Ectodermal cell (in vitro differentiated cells): ENCODE data around the gene NOTCH2.

Experiments
- H3K27ac ChIP-seq: 2 replicates; pipeline ENCODE4 v1.7.0; 2013; ENCODE audit warnings: mild to moderate bottlenecking, low read depth, low read length; ENCODE audit not compliant: insufficient read depth, poor library complexity, severe bottlenecking
- H3K27me3 ChIP-seq: 2 replicates; pipeline ENCODE4 v1.7.0; 2013; ENCODE audit warnings: mild to moderate bottlenecking, low read length; ENCODE audit not compliant: insufficient read depth, control insufficient read depth, poor library complexity, severe bottlenecking
- H3K36me3 ChIP-seq: one replicate; pipeline ENCODE4 v1.7.0; 2013; ENCODE audit warnings: low read length; ENCODE audit not compliant: control insufficient read depth, insufficient read depth
- H3K4me1 ChIP-seq: one replicate; pipeline ENCODE4 v1.7.0; 2013; ENCODE audit warnings: low read length; ENCODE audit not compliant: control insufficient read depth, insufficient read depth
- H3K4me3 ChIP-seq: 2 replicates; pipeline ENCODE4 v1.7.0; 2013; ENCODE audit warnings: low read depth, low read length, control low read depth; ENCODE audit not compliant: insufficient read depth
- H3K9me3 ChIP-seq: 2 replicates; pipeline ENCODE4 v1.7.0; 2013; ENCODE audit warnings: mild to moderate bottlenecking, low read length, moderate library complexity; ENCODE audit not compliant: control insufficient read depth
- WGBS, 2 experiments: methylation state at CpG; one replicate each; pipeline ENCODE4 v1.1.7; 2013; ENCODE audit warnings: missing lambda C conversion rate in 2 of 2; 5-methylcytosine and 5-hydroxymethylcytosine counted together

Gene NOTCH2

DNA sequence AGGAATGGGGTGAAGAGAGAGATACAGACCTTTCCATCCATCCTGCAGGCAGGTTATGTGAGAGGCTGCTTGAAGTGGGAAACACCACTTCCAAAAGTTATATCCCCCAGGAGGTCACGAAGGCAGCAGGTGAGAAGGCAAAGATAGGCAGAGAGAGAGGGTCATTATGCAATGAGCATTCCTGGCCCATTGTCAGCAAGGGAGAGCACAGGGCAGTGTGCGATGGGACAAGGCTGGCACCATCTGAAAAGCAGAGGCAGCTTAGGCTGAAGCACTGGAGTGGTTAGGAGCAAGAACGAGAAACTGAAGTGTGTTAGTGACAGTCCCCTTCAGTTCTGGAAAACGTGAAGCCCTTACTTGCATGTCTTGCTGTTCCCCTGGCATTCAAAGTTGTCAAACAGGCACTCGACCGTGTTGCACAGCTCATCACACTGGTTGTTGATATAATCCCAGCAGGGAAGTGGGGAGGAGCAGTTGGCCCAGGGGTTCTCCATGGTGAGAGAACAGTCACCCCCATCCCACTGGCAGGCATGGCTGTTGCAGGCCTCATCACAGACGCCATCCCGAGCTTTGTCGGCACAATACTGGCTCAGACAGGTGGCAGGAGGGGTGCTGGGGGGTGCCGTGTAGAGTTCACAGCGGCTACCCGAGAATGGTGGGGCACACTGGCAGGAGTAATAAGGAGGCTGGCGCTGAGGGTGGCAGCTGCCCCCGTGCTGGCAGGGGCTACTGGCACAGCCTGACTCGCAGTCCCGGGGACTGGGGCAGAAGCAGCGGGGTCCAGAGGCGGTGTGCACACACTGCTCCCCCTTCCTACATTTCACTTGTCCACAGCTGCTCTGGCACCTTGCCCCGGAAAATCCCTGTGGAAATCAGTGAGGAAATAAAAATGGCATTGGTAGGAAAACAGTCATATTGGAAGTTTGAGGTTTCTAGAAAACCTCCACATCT is 144.2 kb downstream of the NOTCH2 start:
- Histone ChIP-seq H3K4me1 (no peaks in the 10 kb centered on the region), H3K9me3 (no peaks in the 10 kb centered on the region), H3K27me3 (no peaks in the 10 kb centered on the region), H3K36me3 (peaks cover 66% of the 10 kb centered on the region), H3K27ac (no peak overlapping the region), H3K4me3 (no peak overlapping the region)
- 95 to 96% methylated on average over 18 to 19 of the region's 19 CpGs for WGBS, 2 experiments

DNA sequence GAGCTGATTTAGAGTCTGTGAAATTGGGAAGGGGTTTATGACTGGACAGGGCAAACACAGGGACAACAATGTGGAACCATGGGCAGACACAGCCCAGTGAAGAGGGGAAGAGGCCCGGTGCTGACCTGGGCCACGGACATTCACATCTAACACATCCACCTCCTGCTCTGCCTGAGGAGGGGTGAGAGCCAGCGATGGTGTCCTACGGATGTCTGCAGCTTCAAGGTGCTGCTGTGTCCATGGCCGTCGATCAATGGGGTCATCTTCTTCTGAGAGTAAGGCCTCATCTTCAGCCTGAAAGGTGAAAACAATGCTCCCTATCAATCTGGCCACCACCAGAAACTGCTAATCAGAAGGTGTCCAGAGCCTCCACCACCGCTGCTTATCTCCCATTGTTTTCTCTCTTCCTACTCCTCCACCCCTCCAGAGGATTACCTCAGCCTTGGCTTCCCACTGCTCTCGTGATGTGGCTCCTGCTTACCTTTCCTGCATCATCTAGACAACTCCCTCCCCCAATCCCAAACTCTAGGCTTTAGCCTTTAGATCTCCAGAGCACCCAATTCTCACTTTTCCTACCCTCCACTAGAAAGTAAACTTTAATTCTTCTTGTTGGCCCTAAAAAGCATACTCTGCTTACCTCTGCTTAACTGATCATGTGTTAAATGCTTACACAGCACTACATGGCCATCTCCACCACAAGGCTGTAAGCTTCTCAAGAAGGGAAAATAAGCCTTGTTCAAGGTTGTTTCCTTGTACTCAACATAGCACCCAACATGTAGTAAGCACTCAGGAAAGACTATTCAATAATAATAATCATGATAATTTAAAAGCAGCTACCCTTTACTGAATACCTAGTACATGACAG is 149.1 kb downstream of the NOTCH2 start:
- H3K9me3 ChIP-seq, result no peaks in the 10 kb centered on the region
- H3K4me3 ChIP-seq, result no peak overlapping the region
- H3K4me1 ChIP-seq, result no peaks in the 10 kb centered on the region
- H3K36me3 ChIP-seq, result peaks cover 90% of the 10 kb centered on the region
- 91 to 94% methylated on average over 8 of the region's 8 CpGs for WGBS, 2 experiments
- no peak overlapping the region for H3K27ac ChIP-seq
- no peaks in the 10 kb centered on the region for H3K27me3 ChIP-seq

DNA sequence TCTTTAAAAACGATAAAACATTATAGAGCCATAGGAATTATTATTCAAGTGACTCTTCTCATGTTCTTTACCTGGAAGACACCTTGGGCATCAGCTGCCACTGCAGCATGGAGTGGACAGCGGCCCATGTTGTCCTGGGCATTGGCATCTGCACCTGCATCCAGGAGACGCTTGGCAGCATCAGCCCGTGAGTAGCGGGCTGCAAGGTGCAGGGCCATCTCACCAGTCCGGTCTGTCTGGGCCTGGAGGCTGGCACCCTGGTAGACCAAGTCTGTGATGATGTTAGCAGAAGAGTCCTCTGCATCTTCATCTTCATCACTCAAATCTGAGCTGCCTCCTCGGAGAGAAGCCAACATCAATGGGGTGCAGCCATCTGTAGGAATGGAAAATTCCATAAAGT is 150.2 kb downstream of the NOTCH2 start:
- 94 to 95% methylated on average over 7 of the region's 7 CpGs for WGBS, 2 experiments
- H3K27me3 ChIP-seq, result no peaks in the 10 kb centered on the region
- peaks cover 83% of the 10 kb centered on the region for H3K36me3 ChIP-seq
- no peaks in the 10 kb centered on the region for H3K4me1 ChIP-seq
- H3K27ac ChIP-seq, result no peak overlapping the region
- H3K9me3 ChIP-seq, result no peaks in the 10 kb centered on the region
- H3K4me3 ChIP-seq, result no peak overlapping the region

DNA sequence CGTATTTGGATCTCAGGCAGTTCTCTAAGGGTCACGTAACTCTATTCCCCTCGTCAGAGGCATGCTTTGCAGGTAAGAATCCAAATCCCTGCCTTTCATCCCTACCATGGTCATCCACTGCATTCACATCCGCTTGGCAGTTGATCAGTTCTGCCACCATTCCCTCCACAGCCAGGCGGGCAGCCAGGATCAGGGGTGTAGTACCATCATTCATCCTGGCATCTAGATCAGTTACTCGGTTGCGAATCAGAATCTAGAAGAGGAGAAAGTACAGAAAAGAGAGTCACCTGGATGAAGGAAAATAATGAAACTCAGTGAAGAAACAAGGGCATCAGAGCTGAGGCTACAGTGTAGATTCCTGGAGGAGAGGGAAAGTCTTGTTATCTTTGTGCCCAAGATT is 151.2 kb downstream of the NOTCH2 start:
- H3K27me3 ChIP-seq, result no peaks in the 10 kb centered on the region
- no peak overlapping the region for H3K27ac ChIP-seq
- H3K4me3 ChIP-seq, result no peak overlapping the region
- no peaks in the 10 kb centered on the region for H3K9me3 ChIP-seq
- H3K4me1 ChIP-seq, result no peaks in the 10 kb centered on the region
- WGBS, 2 experiments, result 92 to 95% methylated on average over 7 of the region's 7 CpGs
- H3K36me3 ChIP-seq, result peaks cover 78% of the 10 kb centered on the region

DNA sequence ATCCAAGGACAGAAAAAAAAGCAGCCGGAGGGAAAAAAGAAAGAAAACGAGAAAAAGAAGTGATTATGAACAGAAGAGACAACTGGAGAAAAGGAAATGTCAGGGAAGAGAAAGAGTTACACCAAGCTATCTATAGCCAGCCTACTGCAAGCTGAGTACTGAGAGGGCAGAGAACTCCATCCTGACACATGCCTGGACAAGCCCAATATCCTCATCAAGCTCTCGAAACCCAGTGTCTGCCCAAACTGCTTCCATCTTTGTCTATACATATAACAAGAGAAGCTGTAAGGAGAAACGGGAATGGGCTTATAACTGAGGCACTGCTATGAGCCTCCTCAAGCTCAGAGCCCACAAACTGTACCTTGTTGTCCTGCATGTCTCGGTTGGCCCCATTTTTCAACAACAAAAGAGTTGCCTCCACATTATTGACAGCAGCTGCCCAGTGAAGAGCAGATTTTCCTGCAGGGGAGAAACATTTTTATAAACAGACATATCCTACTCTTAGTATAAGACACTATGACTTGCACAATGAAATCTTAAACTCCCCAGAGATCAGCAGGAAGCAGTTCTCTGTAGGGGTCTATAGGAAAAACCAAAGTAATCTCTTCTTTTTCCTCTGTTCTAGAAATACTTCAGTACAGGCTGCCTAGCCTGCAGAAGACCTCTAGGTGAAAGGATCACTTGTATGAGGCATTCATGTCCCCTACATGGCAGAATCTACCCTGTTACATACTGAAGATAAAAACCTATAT is 152.0 kb downstream of the NOTCH2 start:
- Histone ChIP-seq H3K36me3 (peaks cover 71% of the 10 kb centered on the region), H3K4me3 (no peak overlapping the region), H3K4me1 (no peaks in the 10 kb centered on the region), H3K27ac (no peak overlapping the region), H3K9me3 (no peaks in the 10 kb centered on the region), H3K27me3 (no peaks in the 10 kb centered on the region)
- 91 to 95% methylated on average over 5 of the region's 5 CpGs for WGBS, 2 experiments

DNA sequence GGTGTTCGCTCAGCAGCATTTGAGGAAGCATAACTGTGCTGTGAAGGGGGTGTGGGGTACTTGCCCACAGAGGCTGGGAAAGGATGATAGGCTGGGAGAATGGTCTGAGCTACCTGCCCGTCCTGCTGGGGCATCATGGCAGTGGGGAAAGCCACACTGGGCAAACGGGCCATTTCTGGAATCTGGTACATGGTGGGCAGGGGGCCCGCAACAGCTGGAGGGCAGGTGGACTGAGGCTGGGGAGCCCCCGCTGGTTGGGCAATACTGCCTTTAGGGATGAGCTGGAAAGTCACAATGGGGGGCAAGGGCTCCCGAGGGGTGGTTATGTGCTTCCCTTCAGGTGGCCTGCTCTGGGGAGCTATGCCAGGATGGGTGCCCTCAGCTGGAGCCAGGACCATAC is 153.9 kb downstream of the NOTCH2 start:
- H3K4me3 ChIP-seq, result no peak overlapping the region
- no peak overlapping the region for H3K27ac ChIP-seq
- peaks cover 53% of the 10 kb centered on the region for H3K36me3 ChIP-seq
- H3K4me1 ChIP-seq, result peaks cover 6% of the 10 kb centered on the region
- H3K27me3 ChIP-seq, result no peaks in the 10 kb centered on the region
- 93 to 97% methylated on average over 6 of the region's 6 CpGs for WGBS, 2 experiments
- no peaks in the 10 kb centered on the region for H3K9me3 ChIP-seq

DNA sequence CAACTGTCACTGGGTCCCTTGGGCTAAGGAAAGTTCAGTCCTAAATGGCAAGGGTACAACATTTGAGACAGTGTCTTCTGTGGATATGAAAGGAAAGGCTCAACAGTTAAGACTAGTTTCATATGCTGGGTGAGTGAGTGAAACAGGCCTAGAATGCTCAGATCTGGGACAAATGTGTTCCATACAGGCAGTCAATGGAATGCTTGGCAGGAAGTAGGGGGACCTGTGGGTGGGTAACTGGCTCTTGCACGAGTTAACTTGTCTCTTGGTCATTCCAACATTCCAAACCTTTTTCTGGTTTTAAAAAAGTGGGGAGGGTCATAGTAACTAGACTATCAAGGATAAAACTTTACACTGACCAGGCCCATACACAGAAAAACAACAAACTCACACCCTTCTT is 155.4 kb downstream of the NOTCH2 start:
- 92% methylated on average over 1 of the region's 1 CpG; no CpG with 5 or more reads in 1 of the 2 experiments for WGBS, 2 experiments
- Histone ChIP-seq H3K4me1 (peaks cover 9% of the 10 kb centered on the region), H3K36me3 (peaks cover 39% of the 10 kb centered on the region), H3K27me3 (no peaks in the 10 kb centered on the region), H3K27ac (no peak overlapping the region), H3K9me3 (no peaks in the 10 kb centered on the region), H3K4me3 (no peak overlapping the region)

DNA sequence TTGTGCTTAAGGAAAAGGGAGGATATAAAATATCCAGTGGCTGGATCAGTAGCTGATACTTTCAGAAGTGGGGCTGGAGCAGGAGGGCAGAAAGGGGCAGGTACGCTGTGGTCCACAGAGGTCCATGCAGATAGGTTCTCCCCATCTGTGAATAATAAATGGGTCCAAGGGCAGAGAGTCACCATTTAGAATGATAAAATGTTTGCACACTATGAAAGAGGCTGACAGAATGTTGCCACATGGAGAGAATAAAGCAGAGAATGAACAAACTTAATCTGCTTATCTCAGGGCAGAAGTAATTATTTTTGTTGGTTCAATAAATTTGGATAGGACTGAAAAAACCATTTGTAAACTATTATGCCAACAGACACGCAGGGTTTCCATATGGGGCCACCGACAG is 156.5 kb downstream of the NOTCH2 start:
- H3K27me3 ChIP-seq, result no peaks in the 10 kb centered on the region
- no peaks in the 10 kb centered on the region for H3K9me3 ChIP-seq
- 96 to 98% methylated on average over 3 of the region's 3 CpGs for WGBS, 2 experiments
- H3K4me3 ChIP-seq, result no peak overlapping the region
- no peak overlapping the region for H3K27ac ChIP-seq
- peaks cover 9% of the 10 kb centered on the region for H3K4me1 ChIP-seq
- peaks cover 27% of the 10 kb centered on the region for H3K36me3 ChIP-seq

DNA sequence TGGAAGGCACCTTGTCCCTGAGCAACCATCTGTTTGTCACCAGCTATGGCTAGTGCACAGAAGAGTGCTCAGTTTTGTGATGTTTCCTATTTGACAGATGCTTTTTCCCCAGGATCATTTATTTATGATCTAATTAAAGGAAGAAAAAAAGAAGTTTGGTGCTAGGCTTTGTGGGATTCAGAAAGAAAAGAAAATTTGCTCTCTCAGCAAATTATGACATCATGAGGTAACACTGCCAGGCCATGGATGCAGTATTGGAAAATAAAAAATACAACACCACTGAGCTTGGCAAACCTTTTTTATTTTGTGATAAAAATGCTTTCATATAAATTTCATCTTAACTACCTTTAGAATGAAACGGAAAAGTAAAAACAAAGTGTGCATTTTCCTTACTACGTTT is 157.7 kb downstream of the NOTCH2 start:
- H3K27me3 ChIP-seq, result no peaks in the 10 kb centered on the region
- H3K4me1 ChIP-seq, result peaks cover 9% of the 10 kb centered on the region
- 85 to 100% methylated on average over 1 to 2 of the region's 2 CpGs for WGBS, 2 experiments
- H3K9me3 ChIP-seq, result no peaks in the 10 kb centered on the region
- no peak overlapping the region for H3K27ac ChIP-seq
- H3K36me3 ChIP-seq, result peaks cover 18% of the 10 kb centered on the region
- no peak overlapping the region for H3K4me3 ChIP-seq
